NT2/D1 (cell line): ENCODE results near the gene RTN4RL1.
A peak's percentile ranks its signal among the peaks of the same experiment; 100 is the strongest.

ENCODE experiments used
- DNase-seq: peaks from one replicate; pipeline ENCODE4 v3.0.0-alpha.2; 2011; ENCODE audit warnings: low read depth, low spot score
- H3K27me3 ChIP-seq: 2 replicates; pipeline ENCODE4 v1.6.0; 2011; ENCODE audit warnings: mild to moderate bottlenecking; ENCODE audit not compliant: insufficient read length, insufficient read depth
- H3K36me3 ChIP-seq: 2 replicates; pipeline ENCODE4 v1.6.1; 2011; ENCODE audit warnings: mild to moderate bottlenecking, low read length, mixed read lengths; ENCODE audit not compliant: insufficient read depth, insufficient read length
- H3K4me1 ChIP-seq: 2 replicates; pipeline ENCODE4 v1.5.1; 2011; ENCODE audit not compliant: insufficient read depth, insufficient read length
- H3K4me3 ChIP-seq: 2 replicates; pipeline ENCODE4 v1.5.1; 2011; ENCODE audit warnings: low read depth; ENCODE audit not compliant: insufficient read length
- H3K9ac ChIP-seq: 2 replicates; pipeline ENCODE4 v1.6.0; 2011; ENCODE audit warnings: low read depth; ENCODE audit not compliant: insufficient read length
- H3K9me3 ChIP-seq: 2 replicates; pipeline ENCODE4 v1.5.1; 2011; ENCODE audit warnings: mild to moderate bottlenecking, low read length; ENCODE audit not compliant: insufficient read depth
- SUZ12 ChIP-seq: IDR thresholded peaks from 2 replicates; pipeline ENCODE4 v1.6.1; 2011; ENCODE audit not compliant: insufficient read length, insufficient read depth; ENCODE audit errors: extremely low read depth
- YY1 ChIP-seq: IDR thresholded peaks from 2 replicates; pipeline ENCODE4 v1.6.1; 2011; ENCODE audit not compliant: insufficient read length, insufficient read depth
- ZNF274 ChIP-seq: IDR thresholded peaks from 2 replicates; pipeline ENCODE4 v1.6.1; 2011; ENCODE audit warnings: mild to moderate bottlenecking, low read depth, low read length

Gene RTN4RL1

GRCh38 chr17:2049333-2050299, 24.5 kb upstream of the RTN4RL1 start:
- H3K36me3 ChIP-seq: peaks cover 8% of the 10 kb centered on the region
- TF ChIP-seq SUZ12 (no peak), ZNF274 (no peak), YY1 (no peak)
- peaks cover 12% of the 10 kb centered on the region for H3K4me1 ChIP-seq
- H3K4me3 ChIP-seq: peak overlapping the region; percentile 46
- H3K9ac ChIP-seq: peak overlapping the region; percentile 65
- H3K9me3 ChIP-seq: no peaks in the 10 kb centered on the region; the same call in 1 of the 2 replicates
- peaks cover 60% of the 10 kb centered on the region for H3K27me3 ChIP-seq
- no peak for DNase-seq

GRCh38 chr17:2048805-2049204, 23.7 kb upstream of the RTN4RL1 start:
- Histone ChIP-seq H3K9ac (no peak overlapping the region), H3K9me3 (no peaks in the 10 kb centered on the region), H3K27me3 (peaks cover 52% of the 10 kb centered on the region), H3K4me3 (no peak overlapping the region), H3K4me1 (peaks cover 10% of the 10 kb centered on the region), H3K36me3 (peaks cover 15% of the 10 kb centered on the region)
- TF ChIP-seq YY1 (no peak), SUZ12 (no peak), ZNF274 (no peak)
- no peak for DNase-seq

GRCh38 chr17:2047590-2047989, 22.5 kb upstream of the RTN4RL1 start:
- Histone ChIP-seq H3K9ac (no peak overlapping the region), H3K4me3 (no peak overlapping the region), H3K36me3 (peaks cover 28% of the 10 kb centered on the region), H3K9me3 (no peaks in the 10 kb centered on the region), H3K4me1 (peaks cover 16% of the 10 kb centered on the region), H3K27me3 (peaks cover 42% of the 10 kb centered on the region)
- no peak for DNase-seq
- no peak for TF ChIP-seq YY1
- no peak for TF ChIP-seq ZNF274
- no peak for TF ChIP-seq SUZ12

- Histone ChIP-seq H3K36me3 (peaks cover 46% of the 10 kb centered on the region), H3K9me3 (no peaks in the 10 kb centered on the region), H3K9ac (no peak overlapping the region), H3K27me3 (peaks cover 19% of the 10 kb centered on the region), H3K4me3 (no peak overlapping the region), H3K4me1 (peaks cover 15% of the 10 kb centered on the region)
- DNase-seq: no peak
- TF ChIP-seq ZNF274 (no peak), YY1 (no peak), SUZ12 (no peak)
These were observed 19.2 kb upstream of the RTN4RL1 start for GRCh38 chr17:2044263-2044894.

GRCh38 chr17:2043785-2044184, 18.7 kb upstream of the RTN4RL1 start:
- Histone ChIP-seq H3K36me3 (peaks cover 47% of the 10 kb centered on the region), H3K9ac (no peak overlapping the region), H3K4me3 (no peak overlapping the region), H3K9me3 (no peaks in the 10 kb centered on the region), H3K4me1 (peaks cover 15% of the 10 kb centered on the region), H3K27me3 (peaks cover 13% of the 10 kb centered on the region)
- DNase-seq: no peak
- no peak for TF ChIP-seq SUZ12
- TF ChIP-seq ZNF274: no peak
- TF ChIP-seq YY1: no peak

- H3K4me3 ChIP-seq: peak overlapping the region; percentile 82
- TF ChIP-seq SUZ12 (no peak), YY1 (no peak), ZNF274 (no peak)
- H3K9me3 ChIP-seq: no peaks in the 10 kb centered on the region
- no peak for DNase-seq
- H3K36me3 ChIP-seq: peaks cover 55% of the 10 kb centered on the region
- peak overlapping the region; percentile 96 for H3K9ac ChIP-seq
- H3K27me3 ChIP-seq: peaks cover 4% of the 10 kb centered on the region
- peaks cover 13% of the 10 kb centered on the region for H3K4me1 ChIP-seq
These were observed 17.8 kb upstream of the RTN4RL1 start for GRCh38 chr17:2042933-2043332.

- peak overlapping the region; percentile 96 for H3K9ac ChIP-seq
- H3K4me1 ChIP-seq: peaks cover 13% of the 10 kb centered on the region
- TF ChIP-seq YY1: no peak
- TF ChIP-seq SUZ12: no peak
- no peak for TF ChIP-seq ZNF274
- no peaks in the 10 kb centered on the region for H3K27me3 ChIP-seq
- no peaks in the 10 kb centered on the region for H3K9me3 ChIP-seq
- H3K4me3 ChIP-seq: peak overlapping the region; percentile 82
- peaks cover 60% of the 10 kb centered on the region for H3K36me3 ChIP-seq
- no peak for DNase-seq
These were observed 17.3 kb upstream of the RTN4RL1 start for GRCh38 chr17:2042390-2042847.
